Mucosa of rectum (tissue), 2 donors: ENCODE data around the gene MPP2.

Experiments
- H3K27ac ChIP-seq, 2 donors: one replicate each; pipeline ENCODE4 v1.7.0; 2013; ENCODE audit warnings: inconsistent platforms in 2 of 2, low read depth in 2 of 2, low read length in 2 of 2
- H3K27me3 ChIP-seq, 2 donors: one replicate each; pipeline ENCODE4 v1.7.0; 2013; ENCODE audit warnings: low read length in 2 of 2; ENCODE audit not compliant: control insufficient read depth in 2 of 2, insufficient read depth in 2 of 2
- H3K36me3 ChIP-seq, 2 donors: one replicate each; pipeline ENCODE4 v1.7.0; 2013; ENCODE audit warnings: low read length in 2 of 2; ENCODE audit not compliant: control insufficient read depth in 2 of 2, insufficient read depth in 2 of 2
- H3K4me1 ChIP-seq, 2 donors: one replicate each; pipeline ENCODE4 v1.7.0; 2013; ENCODE audit warnings: low read length in 2 of 2, mild to moderate bottlenecking in 1 of 2; ENCODE audit not compliant: control insufficient read depth in 2 of 2, insufficient read depth in 2 of 2
- H3K4me3 ChIP-seq, 2 donors: one replicate each; pipeline ENCODE4 v1.7.0; 2013; ENCODE audit warnings: low read length in 2 of 2
- H3K9ac ChIP-seq, 2 donors: one replicate each; pipeline ENCODE4 v1.7.0; 2013; ENCODE audit warnings: low read length in 2 of 2, low read depth in 1 of 2, mild to moderate bottlenecking in 1 of 2
- H3K9me3 ChIP-seq, 2 donors: one replicate each; pipeline ENCODE4 v1.7.0; 2013; ENCODE audit warnings: low read length in 2 of 2; ENCODE audit not compliant: control insufficient read depth in 2 of 2
- donor health status: healthy.
- donor health status: Normal muscosa, but diverticular disease.

Gene MPP2

GRCh38 chr17:43841282-43841681 lies 66.1 kb downstream of the MPP2 start:
- Histone ChIP-seq H3K4me1 (peaks cover 0 to 8% of the 10 kb centered on the region in 2 donors), H3K4me3 (no peak overlapping the region), H3K27ac (no peak overlapping the region)

DNA sequence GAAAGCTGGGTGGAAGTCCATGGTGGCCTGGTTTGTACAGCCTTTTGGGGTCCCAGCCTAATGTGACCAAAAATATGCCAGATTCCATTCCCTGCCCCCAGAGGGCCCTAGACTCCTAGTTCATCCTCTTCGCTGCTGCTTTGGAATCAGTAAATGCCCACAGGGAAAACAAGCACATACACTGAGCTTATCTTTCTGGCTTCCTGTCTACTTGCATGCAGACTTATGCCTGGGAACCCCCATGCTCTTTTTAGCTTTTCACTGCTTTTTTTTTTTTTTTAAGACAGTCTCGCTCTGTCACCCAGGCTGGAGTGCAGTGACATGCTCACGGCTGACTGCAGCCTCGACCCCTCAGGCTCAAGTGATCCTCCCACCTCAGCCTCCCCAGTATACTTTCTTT lies 66.5 kb downstream of the MPP2 start:
- H3K27ac ChIP-seq = no peak overlapping the region
- H3K4me1 ChIP-seq = peaks cover 0 to 8% of the 10 kb centered on the region in 2 donors
- H3K36me3 ChIP-seq = no peaks in the 10 kb centered on the region
- no peak overlapping the region for H3K9ac ChIP-seq
- H3K27me3 ChIP-seq = no peaks in the 10 kb centered on the region
- no peaks in the 10 kb centered on the region for H3K9me3 ChIP-seq
- no peak overlapping the region for H3K4me3 ChIP-seq

More at GRCh38 chr17:43841282-43841681, 66.1 kb downstream of the MPP2 start:
- Histone ChIP-seq H3K9ac (no peak overlapping the region), H3K27me3 (no peaks in the 10 kb centered on the region), H3K36me3 (no peaks in the 10 kb centered on the region), H3K9me3 (no peaks in the 10 kb centered on the region)

- H3K4me1 ChIP-seq = peaks cover 0 to 8% of the 10 kb centered on the region in 2 donors
- no peaks in the 10 kb centered on the region for H3K36me3 ChIP-seq
- H3K9ac ChIP-seq = peak overlapping the region in 1 of 2 donors; percentile 3
- peak overlapping the region; percentile 3 to 44 for H3K27ac ChIP-seq
- no peak overlapping the region for H3K4me3 ChIP-seq
- no peaks in the 10 kb centered on the region for H3K9me3 ChIP-seq
- H3K27me3 ChIP-seq = no peaks in the 10 kb centered on the region
Measured at GRCh38 chr17:43839670-43840108, 67.6 kb downstream of the MPP2 start.

GRCh38 chr17:43834106-43834505 lies 73.2 kb downstream of the MPP2 start:
- Histone ChIP-seq H3K4me1 (peaks cover 6 to 8% of the 10 kb centered on the region in 2 donors), H3K9ac (no peak overlapping the region), H3K27ac (no peak overlapping the region), H3K27me3 (peaks cover 0 to 8% of the 10 kb centered on the region in 2 donors), H3K9me3 (no peaks in the 10 kb centered on the region), H3K36me3 (no peaks in the 10 kb centered on the region), H3K4me3 (no peak overlapping the region)

- Histone ChIP-seq H3K27me3 (peaks cover 0 to 8% of the 10 kb centered on the region in 2 donors), H3K36me3 (no peaks in the 10 kb centered on the region), H3K9me3 (no peaks in the 10 kb centered on the region), H3K27ac (no peak within 1 kb of the TSS), H3K4me1 (peaks cover 6 to 8% of the 10 kb centered on the region in 2 donors), H3K9ac (peak within 1 kb of the TSS; percentile 6 to 67), H3K4me3 (peak within 1 kb of the TSS; percentile 61)
Measured at GRCh38 chr17:43832976-43833829, 74.1 kb downstream of the MPP2 start, which contains the start of gene MPP3. MPP3 (minus strand) TSS chr17:43833146; CDS start chr17:43831906, 1,240 bp downstream.

- H3K4me1 ChIP-seq = peaks cover 6 to 8% of the 10 kb centered on the region in 2 donors
- H3K9me3 ChIP-seq = no peaks in the 10 kb centered on the region
- no peak overlapping the region for H3K27ac ChIP-seq
- H3K36me3 ChIP-seq = no peaks in the 10 kb centered on the region
- H3K4me3 ChIP-seq = peak overlapping the region; percentile 52 to 56
- H3K9ac ChIP-seq = peak overlapping the region in 1 of 2 donors; percentile 38
- H3K27me3 ChIP-seq = peaks cover 0 to 8% of the 10 kb centered on the region in 2 donors
Measured at GRCh38 chr17:43832168-43832975, 75.0 kb downstream of the MPP2 start.

- Histone ChIP-seq H3K4me1 (peaks cover 6 to 8% of the 10 kb centered on the region in 2 donors), H3K27me3 (peaks cover 0 to 8% of the 10 kb centered on the region in 2 donors), H3K4me3 (no peak overlapping the region), H3K27ac (no peak overlapping the region), H3K9ac (no peak overlapping the region), H3K36me3 (no peaks in the 10 kb centered on the region), H3K9me3 (no peaks in the 10 kb centered on the region)
Measured at GRCh38 chr17:43831633-43832032, 75.7 kb downstream of the MPP2 start.

DNA sequence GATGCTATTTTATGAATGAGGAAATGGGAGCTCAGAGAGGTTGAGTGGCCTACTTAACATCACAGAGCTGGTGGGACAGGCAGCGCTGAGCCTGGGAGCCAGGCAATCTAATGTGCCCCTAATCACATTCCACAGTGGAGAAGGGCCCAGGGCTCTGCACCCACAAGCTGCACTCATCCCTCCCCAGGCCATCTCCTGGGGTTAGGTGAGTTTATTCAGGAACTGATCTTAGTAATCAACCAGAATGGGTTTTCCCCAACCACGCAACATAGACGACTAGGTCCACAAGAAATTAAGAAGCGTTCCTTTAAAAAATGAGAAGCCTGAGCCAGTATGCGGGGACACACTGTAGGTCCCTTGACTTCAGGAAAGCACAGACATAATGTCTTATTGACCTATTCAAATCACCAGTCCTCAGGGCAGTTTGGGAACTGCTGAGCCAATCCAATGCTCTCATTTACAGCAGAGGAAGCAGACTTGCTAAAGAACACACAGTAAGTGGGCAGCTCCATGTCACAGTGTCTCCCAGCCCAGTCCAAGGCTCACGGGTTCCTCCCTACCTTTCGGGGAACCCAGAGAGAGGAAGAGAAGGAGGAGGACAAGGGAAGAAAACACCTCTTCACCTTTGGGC lies 76.7 kb downstream of the MPP2 start:
- Histone ChIP-seq H3K36me3 (no peaks in the 10 kb centered on the region), H3K27ac (no peak overlapping the region)

GRCh38 chr17:43829738-43830137 lies 77.6 kb downstream of the MPP2 start:
- Histone ChIP-seq H3K36me3 (peaks cover 0 to 4% of the 10 kb centered on the region in 2 donors), H3K9me3 (no peaks in the 10 kb centered on the region), H3K27ac (no peak overlapping the region), H3K4me1 (peaks cover 6 to 8% of the 10 kb centered on the region in 2 donors), H3K9ac (no peak overlapping the region), H3K4me3 (no peak overlapping the region), H3K27me3 (peaks cover 0 to 8% of the 10 kb centered on the region in 2 donors)

More for the DNA sequence above, 76.7 kb downstream of the MPP2 start:
- H3K4me1 ChIP-seq = peaks cover 6 to 8% of the 10 kb centered on the region in 2 donors
- H3K27me3 ChIP-seq = peaks cover 0 to 8% of the 10 kb centered on the region in 2 donors
- no peak overlapping the region for H3K4me3 ChIP-seq
- no peak overlapping the region for H3K9ac ChIP-seq
- H3K9me3 ChIP-seq = no peaks in the 10 kb centered on the region
